NCI-H2107 treated with DMSO at 0.1 percent for 48 hours (cell line): ENCODE measurements around the gene TWF2.
"Not testable (repeated sequence)": the region's sequence is repeated elsewhere in the genome, so short reads cannot be mapped to it uniquely, and the experiment has no call there.

Experiments used
- DNase-seq: peaks from one replicate; lab custom pipeline; 2025; ENCODE audit not compliant: unreplicated experiment; lab: John Stamatoyannopoulos, UW

TWF2 gene

GRCh38 chr3:52238761-52239701 is at the start of gene TWF2:
Gene TWF2 (minus strand): TSS chr3:52239158. CDS start chr3:52239016, 142 bp downstream.
- DNase-seq, result peak; percentile 7

DNA sequence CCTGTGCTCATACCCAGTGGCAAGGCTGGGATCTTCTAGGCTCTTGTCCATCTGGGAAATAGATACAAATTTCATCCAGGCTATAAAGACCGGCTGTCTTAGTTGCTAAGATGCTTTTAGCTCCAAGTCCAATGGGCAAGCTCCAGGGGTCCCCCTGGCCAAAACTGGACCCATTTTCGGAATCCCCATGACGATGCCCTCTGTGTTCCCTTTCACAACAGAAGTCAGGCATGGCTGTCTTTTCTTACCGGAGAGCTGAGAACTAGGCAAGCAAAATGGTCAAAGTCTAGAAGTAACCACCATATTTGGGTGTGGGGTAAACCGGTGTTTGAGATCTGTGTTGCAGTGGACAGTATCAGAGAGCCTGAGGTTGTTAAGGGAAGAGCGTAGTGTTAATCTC is 49.7 kb upstream of the TWF2 start:
- no peak for DNase-seq

- DNase-seq, result no peak
Measured at GRCh38 chr3:52286777-52287110, 47.8 kb upstream of the TWF2 start.

DNA sequence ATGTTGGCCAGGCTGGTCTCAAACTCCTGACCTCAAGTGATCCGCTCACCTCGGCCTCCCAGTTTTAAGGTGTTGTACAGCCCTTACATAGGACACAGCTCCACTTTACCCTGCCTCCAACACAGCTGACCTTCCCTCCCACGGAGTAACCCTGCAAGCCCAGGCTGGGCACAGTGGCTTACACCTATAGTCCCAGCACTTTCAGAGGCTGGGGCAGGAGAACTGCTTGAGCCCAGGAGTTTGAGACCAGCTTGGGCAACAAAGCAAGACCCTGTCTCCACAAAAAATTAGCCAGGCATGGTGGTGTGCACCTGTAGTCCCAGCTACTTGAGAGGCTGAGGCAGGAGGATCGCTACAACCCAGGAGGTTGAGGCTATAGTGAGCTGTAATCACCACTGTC is 45.1 kb upstream of the TWF2 start:
- DNase-seq, result not testable (repeated sequence)

- no peak for DNase-seq
Measured at GRCh38 chr3:52283306-52283705, 44.3 kb upstream of the TWF2 start.

- DNase-seq, result no peak
Measured at GRCh38 chr3:52281981-52282801, 43.2 kb upstream of the TWF2 start.

GRCh38 chr3:52280050-52280461 is 41.1 kb upstream of the TWF2 start:
- DNase-seq, result peak; percentile 83

GRCh38 chr3:52279596-52279995 is 40.6 kb upstream of the TWF2 start:
- DNase-seq, result no peak

- DNase-seq, result peak; percentile 61
Measured at GRCh38 chr3:52278510-52279069, 39.6 kb upstream of the TWF2 start, which contains the start of gene WDR82. Gene WDR82 (minus strand): TSS chr3:52278649. CDS start chr3:52278361, 288 bp downstream.

GRCh38 chr3:52277972-52278509 is 39.1 kb upstream of the TWF2 start:
- DNase-seq, result no peak

DNA sequence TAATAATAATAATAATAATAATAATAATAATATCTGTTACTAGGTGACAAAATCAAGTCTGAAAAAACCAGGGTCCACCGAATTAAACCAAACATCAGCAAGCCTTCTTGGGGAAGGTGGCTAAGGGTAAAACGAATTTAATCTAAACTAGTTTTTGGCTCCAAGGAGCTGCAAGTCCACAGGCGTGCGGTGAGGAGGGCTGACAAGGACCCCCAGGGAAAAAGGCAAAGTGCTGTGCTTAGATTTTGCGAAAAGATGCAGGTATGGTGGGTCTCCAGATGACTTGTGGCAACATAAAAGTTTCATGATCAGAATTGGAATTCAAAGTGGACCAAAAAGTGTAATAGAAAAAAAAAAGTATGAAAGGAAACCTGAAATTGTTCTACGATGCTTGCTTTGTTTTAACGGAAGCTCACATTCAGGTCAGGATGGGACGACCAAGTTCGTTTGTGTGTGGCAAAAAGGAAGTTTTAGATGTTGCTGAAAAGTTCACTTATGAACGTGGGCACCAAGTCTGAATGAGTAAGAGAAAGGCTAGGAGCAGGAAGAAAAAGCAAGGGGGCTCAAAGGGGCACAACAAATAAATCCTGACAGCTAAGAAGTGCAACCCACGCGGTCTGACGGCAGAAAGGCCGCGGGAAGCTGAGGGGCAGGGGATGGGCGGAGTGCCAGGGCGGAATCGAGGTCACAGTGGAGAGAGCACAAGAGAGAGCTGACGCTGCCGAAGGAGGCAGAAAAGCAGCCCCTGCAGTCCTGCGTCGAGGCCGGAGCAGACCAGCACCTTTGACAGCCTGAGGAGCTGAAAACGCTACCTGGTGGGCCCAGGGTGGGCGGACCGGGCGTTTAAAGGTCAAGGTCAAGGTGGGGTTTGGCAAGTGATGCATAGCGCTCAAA is 38.4 kb upstream of the TWF2 start:
- peak; percentile 29 for DNase-seq

DNA sequence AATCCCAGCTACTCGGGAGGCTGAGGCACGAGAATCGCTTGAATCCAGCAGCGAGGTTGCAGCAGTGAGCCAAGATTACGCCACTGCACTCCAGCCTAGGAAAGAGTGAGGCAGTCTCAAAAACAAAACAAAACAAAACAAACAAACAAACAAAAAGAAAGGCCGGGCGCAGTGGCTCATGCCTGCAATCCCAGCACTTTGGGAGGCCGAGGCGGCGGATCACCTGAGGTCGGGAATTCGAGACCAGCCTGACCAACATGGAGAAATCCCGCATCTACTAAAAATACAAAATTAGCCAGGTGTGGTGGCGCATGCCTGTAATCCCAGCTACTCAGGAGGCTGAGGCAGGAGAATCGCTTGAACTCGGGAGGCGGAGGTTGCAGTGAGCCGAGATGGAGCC is 35.8 kb upstream of the TWF2 start:
- DNase-seq, result not testable (repeated sequence)

- DNase-seq, result no peak
Measured at GRCh38 chr3:52272831-52273230, 33.9 kb upstream of the TWF2 start.

GRCh38 chr3:52272172-52272571 is 33.2 kb upstream of the TWF2 start:
- DNase-seq, result not testable (repeated sequence)

GRCh38 chr3:52270252-52270754 is 31.3 kb upstream of the TWF2 start:
- DNase-seq, result no peak

DNA sequence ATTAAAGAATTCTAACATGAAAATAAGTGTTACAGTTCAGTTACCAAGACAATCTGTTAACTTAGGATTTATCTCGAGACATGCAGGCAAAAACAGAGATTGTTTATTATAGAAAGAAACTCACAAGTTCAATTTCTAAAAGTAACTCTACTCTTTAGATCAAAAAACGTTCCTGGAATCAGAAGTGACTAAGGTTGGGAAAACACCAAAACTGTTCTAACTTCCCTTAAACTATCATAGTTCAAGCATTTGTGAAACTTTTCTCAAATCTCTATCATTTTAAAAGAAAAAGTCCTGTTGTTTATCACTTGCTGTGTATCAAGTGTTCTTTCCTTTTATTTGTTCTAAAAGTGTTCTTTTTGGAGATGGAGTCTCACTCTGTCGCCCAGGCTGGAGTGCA is 30.8 kb upstream of the TWF2 start:
- no peak for DNase-seq

DNA sequence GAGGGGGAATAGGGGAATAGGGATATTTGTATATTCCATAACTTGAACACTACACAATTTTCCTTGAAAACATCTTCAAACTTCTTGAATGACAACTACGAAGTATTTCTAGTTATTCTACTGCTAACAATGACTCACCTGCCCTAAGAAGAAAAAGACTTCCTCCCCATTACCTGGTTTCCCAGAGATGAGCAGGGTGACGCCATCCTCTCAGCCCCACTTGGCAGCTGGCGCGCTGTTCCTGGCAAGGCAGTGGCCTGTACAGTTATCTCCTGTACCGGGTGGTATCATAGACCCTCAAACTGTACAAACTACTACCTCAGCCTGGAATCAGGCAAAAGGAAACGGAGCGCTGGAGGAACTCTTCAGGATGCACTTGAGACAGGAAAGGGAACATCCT is 29.1 kb upstream of the TWF2 start:
- DNase-seq, result no peak

DNA sequence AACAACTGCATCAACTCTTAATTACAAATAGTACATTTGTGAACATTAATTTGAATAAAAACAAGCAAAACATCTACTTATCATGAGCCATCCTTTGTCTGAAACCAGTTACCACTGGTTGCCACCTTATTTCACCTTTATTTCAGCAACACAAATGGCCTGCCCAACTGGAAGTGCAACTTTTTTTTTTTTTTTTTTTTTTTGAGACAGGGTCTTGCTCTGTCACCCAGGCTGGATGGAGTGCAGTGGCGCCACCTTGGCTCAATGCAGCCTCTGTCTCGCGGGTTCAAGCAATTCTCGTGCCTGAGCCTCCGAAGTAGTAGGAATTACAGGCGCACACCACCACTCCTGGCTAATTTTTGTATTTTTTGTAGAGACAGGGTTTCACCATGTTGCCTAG is 26.4 kb upstream of the TWF2 start:
- no peak for DNase-seq

DNA sequence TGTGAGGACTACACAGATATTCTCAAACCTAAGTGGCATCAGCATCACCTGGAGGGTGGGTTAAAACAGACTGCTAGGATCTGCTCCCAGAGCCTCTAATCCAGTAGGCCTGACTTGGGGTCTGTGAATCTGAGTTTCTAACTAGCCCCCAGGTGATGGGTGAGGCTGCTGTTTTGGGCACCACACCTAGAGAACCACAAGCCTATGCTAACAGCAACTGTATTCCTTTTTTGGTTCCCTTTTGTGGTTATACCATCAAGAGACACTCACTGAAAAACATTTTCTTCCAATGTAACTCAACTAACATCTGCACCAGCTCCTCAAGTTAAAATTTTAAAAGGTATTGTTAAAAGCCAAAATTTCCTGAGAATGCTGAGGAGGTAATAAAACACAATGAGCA is 23.5 kb upstream of the TWF2 start:
- DNase-seq, result no peak

DNA sequence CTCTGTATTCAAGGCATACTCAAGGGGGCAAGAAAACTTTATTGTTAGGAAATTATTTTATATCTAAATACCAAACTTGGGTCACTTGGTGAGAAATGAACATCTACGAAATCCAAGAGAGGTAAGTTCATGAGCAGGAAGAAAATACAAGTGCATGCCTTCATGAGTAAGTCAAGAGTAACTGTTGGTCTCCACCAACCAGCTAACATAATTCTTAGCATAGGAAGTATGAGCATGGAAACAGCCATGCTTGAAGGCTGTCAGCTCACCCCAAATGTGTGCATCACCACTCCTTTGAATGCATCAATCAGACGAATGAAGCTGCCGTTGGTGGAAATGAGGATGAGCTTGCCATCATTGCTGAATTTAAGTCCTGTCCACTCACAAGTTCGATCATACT is 20.5 kb upstream of the TWF2 start:
- no peak for DNase-seq
